Myometrial cell (primary cell): ENCODE results near the gene NUP58. TPM values are rescaled to one million over a fixed set of nuclear protein-coding genes. Genes with fewer than 3 reads are reported as not detected.

Experiments
- total RNA-seq: library from RNA; depleted of rRNA; stranded (reverse); fragments of >200 nt; gene quantifications from 2 replicates; pipeline ENCODE4 v1.2.3, GENCODE V29; 2015

Gene NUP58
- total RNA-seq = 47.7 and 48.4 TPM in 2 replicates

GRCh38 chr13:25301347-25302113 is at the start of gene NUP58:
Gene NUP58, plus strand, starts transcription at chr13:25301625. Its CDS starts 149 bp downstream, at chr13:25301774.

GRCh38 chr13:25286969-25287961 is 14.2 kb upstream of the NUP58 start, which contains the start of gene MTMR6:
Gene MTMR6, minus strand, starts transcription at chr13:25287488. Its CDS starts 241 bp downstream, at chr13:25287247.

GRCh38 chr13:25371875-25372283 is 70.5 kb downstream of the NUP58 start, which contains the start of gene ATP8A2:
Gene ATP8A2, plus strand, starts transcription at chr13:25371974. Its CDS starts 239 bp downstream, at chr13:25372213.

Other genes with a start within 250 kb of the NUP58 start
- gene PABPC3, start 205.5 kb upstream of the NUP58 start, total RNA-seq = under 0.01 TPM in 1 of 2 replicates, not detected in the other
- gene AMER2, start 129.3 kb upstream of the NUP58 start, total RNA-seq = not detected in 2 replicates
- gene MTMR6, start 14.1 kb upstream of the NUP58 start, total RNA-seq = 22.5 and 25.3 TPM in 2 replicates
- gene ATP8A2, start 70.3 kb downstream of the NUP58 start, total RNA-seq = under 0.01 TPM in 1 of 2 replicates, not detected in the other